DMS153 treated with DMSO at 0.1 percent for 48 hours (cell line): ENCODE measurements around the gene SPAG8.

ENCODE experiments used
- DNase-seq: peaks from one replicate; lab custom pipeline; 2025; ENCODE audit not compliant: unreplicated experiment; lab: John Stamatoyannopoulos, UW

Gene SPAG8

DNA sequence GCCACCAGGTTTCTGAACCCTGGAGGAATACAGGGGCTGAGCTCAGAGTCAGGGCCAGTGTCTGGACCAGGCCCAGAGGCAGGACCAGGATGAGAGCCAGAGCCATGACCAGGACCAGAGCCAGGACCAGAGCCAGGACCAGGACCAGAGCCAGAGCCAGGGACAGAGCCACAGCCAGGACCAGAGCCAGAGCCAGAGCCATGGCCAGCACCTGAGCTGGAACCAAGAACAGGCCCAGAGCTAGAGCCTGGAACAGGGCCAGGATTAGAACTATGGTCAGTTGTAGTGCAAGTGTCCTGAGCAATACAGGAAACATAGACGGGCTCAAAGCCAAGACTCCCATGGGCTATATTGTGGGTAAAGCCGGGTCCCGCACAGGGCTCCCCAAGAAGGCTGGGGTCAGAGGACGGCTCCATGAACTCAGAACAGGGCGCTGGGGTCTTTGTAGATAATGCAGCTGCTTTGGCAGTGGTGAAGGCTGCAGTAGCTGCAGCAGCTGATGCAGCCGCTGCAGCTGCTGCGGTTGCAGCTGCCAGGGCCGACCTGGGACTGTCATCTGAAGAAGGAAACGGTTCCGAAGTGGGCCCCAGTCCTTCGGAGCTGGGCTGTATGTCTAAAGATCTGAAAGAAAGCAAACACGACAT lies 559 bp downstream of the SPAG8 start:
- no peak for DNase-seq

DNA sequence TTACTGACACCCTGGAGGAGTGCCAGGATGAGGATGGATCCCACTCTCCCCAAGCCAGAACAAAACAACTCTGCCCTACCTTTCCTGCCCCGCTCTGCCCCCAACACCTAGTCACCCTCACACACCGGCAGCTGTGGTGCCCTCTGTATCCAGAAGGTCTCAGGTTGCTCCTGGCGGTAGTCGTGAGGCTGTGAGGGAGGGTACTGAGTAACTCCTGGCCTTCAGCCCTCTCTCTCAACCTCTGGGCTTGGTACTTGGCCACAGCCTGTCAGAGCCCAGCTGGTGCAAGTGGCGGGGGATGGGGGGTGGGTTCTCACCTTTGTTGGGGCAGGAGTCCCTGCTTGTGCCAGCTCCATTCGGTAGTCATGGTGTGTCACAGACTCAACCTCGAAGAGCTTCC lies 1.9 kb downstream of the SPAG8 start:
- DNase-seq, result no peak

DNA sequence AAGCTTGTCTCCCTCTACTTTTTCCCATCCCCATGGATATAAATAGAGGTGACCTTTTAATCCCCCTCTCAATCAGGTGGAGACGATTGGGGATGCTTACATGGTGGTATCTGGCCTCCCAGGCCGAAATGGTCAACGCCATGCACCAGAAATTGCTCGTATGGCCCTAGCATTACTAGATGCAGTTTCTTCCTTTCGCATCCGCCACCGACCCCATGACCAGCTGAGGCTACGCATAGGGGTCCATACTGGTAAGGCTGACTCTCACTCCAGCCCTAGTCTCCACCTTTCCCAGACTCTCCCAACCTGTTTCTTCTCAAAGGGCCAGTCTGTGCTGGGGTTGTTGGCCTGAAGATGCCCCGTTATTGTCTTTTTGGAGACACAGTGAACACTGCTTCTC lies 3.6 kb downstream of the SPAG8 start:
- DNase-seq, result no peak

DNA sequence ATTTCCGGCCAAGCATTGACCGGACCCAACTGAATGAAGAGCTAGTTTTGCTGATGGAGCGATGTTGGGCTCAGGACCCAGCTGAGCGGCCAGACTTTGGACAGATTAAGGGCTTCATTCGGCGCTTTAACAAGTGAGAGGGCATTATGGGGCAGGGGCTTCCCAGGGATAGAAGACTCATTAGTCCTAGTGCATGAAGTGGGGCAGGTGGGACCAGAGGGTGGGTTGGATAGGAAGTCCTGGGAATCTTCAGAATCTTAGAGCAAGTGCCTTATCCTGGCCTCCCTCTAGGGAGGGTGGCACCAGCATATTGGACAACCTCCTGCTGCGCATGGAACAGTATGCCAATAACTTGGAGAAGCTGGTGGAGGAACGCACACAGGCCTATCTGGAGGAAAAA lies 6.0 kb downstream of the SPAG8 start:
- no peak for DNase-seq

DNA sequence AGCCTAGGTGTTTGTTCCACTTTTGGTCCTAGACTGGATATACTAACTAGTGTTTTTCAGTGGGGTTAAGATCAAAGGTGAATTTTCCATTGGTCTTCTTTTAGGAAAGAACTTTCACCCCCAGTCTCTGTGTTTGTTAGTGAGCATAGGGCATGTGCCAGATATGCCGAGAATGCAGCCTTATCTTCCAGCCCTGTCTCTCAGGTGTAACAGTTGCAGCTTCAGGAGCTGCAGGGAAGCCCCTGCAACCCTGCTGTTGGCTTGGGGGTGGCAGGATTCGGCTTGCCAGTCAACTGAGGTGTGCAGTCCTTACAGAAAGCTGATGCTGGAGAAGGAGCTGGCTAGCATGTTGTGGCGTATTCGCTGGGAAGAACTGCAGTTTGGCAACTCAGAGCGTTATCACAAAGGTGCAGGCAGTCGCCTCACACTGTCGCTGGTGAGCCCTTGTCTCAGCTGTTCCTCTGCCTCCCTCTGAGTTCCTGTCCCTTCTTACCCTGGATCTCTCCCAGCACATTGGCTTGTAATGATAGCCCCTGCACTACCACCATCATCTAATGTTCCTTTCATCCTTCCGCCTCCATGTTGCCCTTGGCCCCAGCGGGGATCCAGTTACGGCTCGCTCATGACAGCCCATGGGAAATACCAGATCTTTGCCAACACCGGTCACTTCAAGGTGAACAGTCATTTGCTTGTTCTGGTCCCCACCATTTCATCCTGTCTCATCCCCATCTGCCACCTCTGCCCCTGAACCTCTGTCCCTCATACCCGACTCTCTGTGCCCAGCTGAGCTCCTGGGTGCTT lies 10.5 kb downstream of the SPAG8 start:
- no peak for DNase-seq

- DNase-seq, result no peak
Measured at GRCh38 chr9:35800530-35800929, 11.5 kb downstream of the SPAG8 start.

DNA sequence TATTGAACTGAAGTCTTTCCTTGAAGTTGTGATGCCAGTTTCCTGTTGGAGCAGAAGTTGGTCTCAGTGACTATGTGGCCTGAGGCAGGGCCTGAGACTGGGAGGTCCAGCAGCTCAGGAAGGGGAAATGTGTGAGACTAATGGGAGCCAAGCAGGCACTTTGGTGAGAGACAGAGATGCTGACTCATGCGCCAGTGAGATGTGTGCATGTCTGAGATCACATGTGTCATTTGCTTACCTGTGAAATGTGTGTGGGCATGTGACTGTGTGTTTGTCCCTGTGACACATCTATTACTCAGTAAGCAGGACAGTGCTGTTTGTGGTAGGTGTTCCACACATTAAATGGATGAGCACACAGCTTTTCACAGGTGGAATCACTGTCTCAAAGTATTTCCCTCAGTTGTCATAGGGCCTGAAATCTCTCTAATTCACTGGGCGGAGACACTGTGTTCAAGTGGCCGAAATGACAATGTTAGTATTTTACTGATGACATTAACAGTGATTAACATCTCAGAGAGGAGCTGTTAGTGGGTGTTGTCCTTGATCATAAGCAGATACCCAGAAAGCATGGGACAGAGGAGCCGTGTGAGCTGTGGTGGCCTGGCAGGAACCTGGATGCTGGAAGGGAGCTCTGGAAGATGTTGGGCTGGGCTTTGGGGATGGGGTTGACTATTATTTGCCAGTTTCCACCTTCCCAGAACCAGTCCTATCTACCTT lies 13.2 kb downstream of the SPAG8 start:
- DNase-seq, result no peak

- DNase-seq, result no peak
Measured at GRCh38 chr9:35797311-35798109, 14.6 kb downstream of the SPAG8 start.

GRCh38 chr9:35795695-35796094 lies 16.4 kb downstream of the SPAG8 start:
- no peak for DNase-seq

- no peak for DNase-seq
Measured at GRCh38 chr9:35793461-35793860, 18.6 kb downstream of the SPAG8 start.

- DNase-seq, result no peak
Measured at GRCh38 chr9:35792826-35793225, 19.2 kb downstream of the SPAG8 start.

- DNase-seq, result no peak
Measured at GRCh38 chr9:35792024-35792813, 19.8 kb downstream of the SPAG8 start.

GRCh38 chr9:35791297-35791921 lies 20.7 kb downstream of the SPAG8 start, which contains the start of gene NPR2:
NPR2 (plus strand) TSS chr9:35791591; CDS start chr9:35792409, 818 bp downstream.
- no peak for DNase-seq

- DNase-seq, result peak; percentile 81
Measured at GRCh38 chr9:35790385-35791296, 21.4 kb downstream of the SPAG8 start.

DNA sequence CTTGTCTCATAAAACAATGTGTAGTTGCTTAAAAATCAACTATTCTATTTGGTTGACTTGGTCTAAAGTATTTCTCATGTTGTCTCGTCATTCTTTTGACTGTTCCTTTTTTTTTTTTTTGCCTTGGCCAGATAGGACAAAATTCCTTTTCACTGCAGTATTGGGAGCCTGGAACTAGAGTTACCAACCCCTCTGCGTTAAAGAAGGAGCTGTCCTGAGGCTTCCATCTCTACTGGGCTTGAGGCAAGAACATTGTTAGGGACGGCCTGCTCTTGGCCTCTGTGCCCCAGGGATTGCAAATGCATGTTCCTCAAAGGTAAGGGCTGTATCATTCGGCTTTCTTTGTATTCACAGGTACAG lies 22.1 kb downstream of the SPAG8 start:
- DNase-seq, result no peak

DNA sequence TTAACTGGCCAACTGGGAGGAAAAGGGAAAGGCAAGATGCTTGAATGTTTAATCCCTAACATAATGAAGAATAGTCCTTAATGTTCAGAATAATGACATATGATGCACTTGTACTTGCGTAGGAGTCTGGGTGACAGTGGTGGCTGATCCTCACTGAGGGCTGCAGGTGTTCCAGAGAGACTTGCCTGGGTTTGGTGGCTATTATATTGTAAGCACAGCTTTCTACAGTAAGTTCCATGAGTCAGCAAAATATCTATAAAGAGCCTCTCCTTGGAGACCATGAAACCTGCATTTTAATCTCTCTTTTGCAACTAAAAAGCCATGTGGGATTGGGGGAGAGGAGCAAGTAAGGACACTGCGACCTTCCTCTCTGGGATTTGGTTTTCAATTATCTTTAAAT lies 22.5 kb downstream of the SPAG8 start:
- no peak for DNase-seq

GRCh38 chr9:35783418-35783817 lies 28.6 kb downstream of the SPAG8 start:
- DNase-seq, result no peak

DNA sequence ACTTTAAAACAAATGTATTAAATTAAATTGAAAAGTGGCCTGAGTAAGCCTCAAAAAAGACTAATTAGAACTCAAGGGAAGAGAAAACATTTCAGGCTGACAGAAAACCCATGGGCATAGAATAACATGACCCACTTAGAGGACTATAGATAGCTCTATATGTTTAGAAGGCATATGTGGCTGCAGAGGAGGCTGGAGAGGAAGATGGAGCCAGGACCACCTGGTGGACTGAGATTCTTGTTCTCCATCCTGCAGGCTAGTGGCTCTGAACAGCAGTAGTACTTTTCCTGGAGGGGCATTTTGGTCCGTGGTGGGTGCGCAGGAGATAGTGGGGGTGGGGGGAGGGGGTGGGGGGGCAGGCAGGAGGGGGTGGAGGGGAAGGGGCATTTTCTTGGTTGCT lies 31.0 kb downstream of the SPAG8 start:
- DNase-seq, result no peak

DNA sequence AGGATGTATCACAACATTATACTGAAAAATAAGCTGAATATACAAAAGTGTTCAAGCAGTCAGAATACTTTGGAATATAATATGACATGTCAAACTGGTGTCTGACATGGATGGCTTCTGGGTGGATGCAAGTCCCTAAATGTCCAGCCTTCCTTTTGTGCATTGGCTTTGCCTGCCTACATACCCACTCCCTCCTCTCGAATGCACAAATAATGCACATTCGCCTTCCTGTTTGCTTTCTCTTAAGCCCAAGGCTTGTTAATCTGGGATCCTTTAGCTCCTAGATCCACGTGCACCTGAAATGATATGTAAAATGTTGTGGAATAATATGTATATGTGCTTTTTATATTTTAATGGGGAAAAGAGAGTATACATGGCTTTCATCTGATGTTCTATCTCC lies 33.6 kb downstream of the SPAG8 start:
- DNase-seq, result no peak
